Amygdala (tissue), 56 donors: Measurements from ENCODE around the gene TWIST2.

Experiments
- DNase-seq, 56 donors: peaks; one replicate each; lab custom pipeline; 2025; lab: John Stamatoyannopoulos, UW

TWIST2 gene

GRCh38 chr2:238870261-238870660 is 22.4 kb downstream of the TWIST2 start:
- DNase-seq, result no peak

GRCh38 chr2:238872026-238872425 is 24.1 kb downstream of the TWIST2 start:
- no peak for DNase-seq

- DNase-seq, result no peak
These were observed 24.9 kb downstream of the TWIST2 start for GRCh38 chr2:238872628-238873380.

- no peak for DNase-seq
These were observed 25.5 kb downstream of the TWIST2 start for GRCh38 chr2:238873381-238873801.

GRCh38 chr2:238873841-238874240 is 26.0 kb downstream of the TWIST2 start:
- DNase-seq, result no peak

- no peak for DNase-seq
These were observed 26.6 kb downstream of the TWIST2 start for GRCh38 chr2:238874330-238875050.

GRCh38 chr2:238875101-238875470 is 27.2 kb downstream of the TWIST2 start:
- no peak for DNase-seq

GRCh38 chr2:238875471-238876231 is 27.8 kb downstream of the TWIST2 start:
- DNase-seq, result no peak

- DNase-seq, result no peak
These were observed 28.3 kb downstream of the TWIST2 start for GRCh38 chr2:238876232-238876630.

GRCh38 chr2:238878051-238878735 is 30.3 kb downstream of the TWIST2 start:
- DNase-seq, result no peak

- no peak for DNase-seq
These were observed 31.2 kb downstream of the TWIST2 start for GRCh38 chr2:238879043-238879442.

GRCh38 chr2:238879621-238880377 is 31.9 kb downstream of the TWIST2 start:
- no peak for DNase-seq

- no peak for DNase-seq
These were observed 33.6 kb downstream of the TWIST2 start for GRCh38 chr2:238881353-238882081.

- DNase-seq, result no peak
These were observed 34.3 kb downstream of the TWIST2 start for GRCh38 chr2:238882082-238882755.

GRCh38 chr2:238883421-238883901 is 35.6 kb downstream of the TWIST2 start:
- no peak for DNase-seq

- no peak for DNase-seq
These were observed 36.4 kb downstream of the TWIST2 start for GRCh38 chr2:238884122-238884811.

GRCh38 chr2:238884812-238885408 is 37.0 kb downstream of the TWIST2 start:
- no peak for DNase-seq
